NCI-H2196 (cell line): ENCODE results near the gene PPP1R27.
A peak's percentile ranks its signal among the peaks of the same experiment; 100 is the strongest.

Experiments used
- DNase-seq: peaks from one replicate; lab custom pipeline; 2025; ENCODE audit not compliant: unreplicated experiment; lab: John Stamatoyannopoulos, UW

Gene PPP1R27

DNA sequence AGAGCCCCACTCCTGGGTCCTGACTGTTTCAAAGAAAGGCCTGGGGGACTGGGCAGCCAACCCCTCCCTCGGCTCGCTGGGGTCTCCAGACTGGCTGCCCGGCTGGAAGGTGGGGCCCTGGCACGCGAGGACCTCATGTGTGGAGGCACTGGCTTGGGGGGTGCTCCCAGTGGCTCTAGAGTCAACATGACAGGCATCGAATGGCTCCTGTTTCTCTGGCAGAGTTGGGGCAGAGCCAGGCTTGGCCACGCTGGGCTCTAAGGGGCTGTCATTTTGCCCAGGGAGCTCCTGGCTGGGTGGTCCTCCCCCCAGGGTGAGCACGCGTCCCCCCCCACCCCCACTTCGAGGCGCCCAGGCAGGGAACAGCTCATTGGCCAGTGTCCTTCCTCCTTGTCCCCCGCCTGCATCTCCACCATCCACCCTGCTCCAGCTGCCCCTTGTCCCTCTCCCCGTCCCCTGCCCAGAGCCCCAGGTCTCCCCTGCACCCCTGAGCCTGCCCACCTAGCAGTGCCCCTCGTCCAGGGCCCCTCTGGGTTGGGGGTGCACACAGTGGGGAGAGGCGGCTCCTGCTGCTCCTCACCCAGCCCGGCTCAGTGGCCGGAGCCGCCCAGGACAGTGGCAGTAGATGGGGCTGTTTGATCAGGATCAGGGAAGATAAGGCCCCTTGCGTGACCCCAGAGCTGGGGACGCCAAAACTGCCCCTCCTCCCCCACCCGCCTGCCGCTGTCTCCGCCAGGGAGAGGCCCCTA lies 28.2 kb downstream of the PPP1R27 start:
- DNase-seq: no peak

DNA sequence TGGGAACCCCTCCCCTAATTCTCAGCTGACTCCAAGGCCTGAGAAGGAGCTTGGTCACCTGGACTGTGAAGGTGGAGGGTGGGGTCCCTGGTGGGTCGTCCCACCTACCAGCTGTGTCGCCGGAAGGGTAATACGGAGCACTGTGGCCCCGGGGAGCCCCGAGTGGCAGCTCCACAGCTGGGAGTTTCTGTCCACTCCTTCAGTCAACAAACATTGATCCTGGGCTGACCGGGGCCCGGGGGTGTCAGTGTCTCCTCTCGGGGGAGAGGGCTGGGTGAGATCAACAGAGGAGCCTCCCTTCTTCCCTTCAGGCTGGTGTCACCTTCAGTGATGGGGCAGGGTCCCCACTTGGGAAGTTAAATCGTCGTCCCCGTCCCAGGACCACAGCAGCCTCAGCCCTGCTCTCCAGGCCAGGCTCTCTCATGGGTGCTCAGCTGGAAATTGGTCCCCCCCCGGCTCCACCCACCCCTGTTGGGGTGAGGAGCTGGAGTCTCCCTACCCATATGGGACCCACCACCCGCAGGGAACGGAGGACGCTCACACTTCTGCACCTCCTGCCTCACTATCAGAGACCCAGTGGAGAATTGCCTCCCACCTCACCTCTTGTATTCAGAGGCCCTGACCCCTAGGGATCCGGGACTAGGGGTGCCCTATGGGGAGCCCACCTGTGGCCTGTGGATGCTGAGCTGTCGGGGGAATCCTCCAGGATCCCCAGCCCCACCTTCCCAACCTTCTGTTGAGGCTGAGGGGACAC lies 29.0 kb downstream of the PPP1R27 start:
- no peak for DNase-seq

DNA sequence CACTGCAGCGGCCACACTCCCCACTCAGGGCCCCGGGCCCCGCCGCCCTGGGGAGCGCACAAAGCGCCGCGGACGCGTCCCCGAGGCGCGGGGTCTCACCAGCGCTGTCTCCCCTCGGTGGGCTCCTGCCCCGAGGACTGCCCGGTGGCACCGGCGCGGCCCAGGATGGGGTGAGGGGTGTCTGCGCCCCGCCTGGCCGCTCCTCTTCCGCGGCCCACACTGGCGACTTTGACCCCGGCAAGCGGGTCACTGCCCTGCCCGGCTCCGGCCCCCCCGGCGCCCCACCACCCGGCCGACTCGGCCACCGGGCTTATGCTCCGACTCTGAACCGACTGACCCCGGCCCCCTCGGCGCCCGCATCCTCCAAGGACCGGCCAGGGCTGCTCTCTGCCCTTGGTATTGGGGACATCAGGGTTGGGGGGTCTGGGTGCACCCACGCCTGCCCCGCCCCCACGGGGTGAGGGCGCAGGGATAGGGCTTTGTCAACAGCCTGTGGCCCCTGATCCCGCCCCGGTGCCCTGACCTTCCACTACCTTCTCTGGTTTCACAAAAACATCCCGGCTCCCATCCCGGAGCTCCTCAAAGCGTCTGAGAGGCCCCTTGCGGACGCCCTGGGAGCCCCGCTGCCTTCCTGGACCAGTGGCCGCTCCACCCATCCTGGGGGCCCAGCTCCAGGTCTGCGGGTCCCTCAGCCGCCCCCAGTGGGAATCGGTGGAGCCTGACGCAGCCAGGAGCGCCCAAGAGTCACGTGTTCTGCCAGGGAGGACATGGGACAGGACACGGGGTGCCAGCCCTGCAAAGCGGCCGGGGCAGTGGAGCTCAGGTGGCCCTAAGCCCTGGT lies 30.1 kb downstream of the PPP1R27 start:
- DNase-seq: no peak

DNA sequence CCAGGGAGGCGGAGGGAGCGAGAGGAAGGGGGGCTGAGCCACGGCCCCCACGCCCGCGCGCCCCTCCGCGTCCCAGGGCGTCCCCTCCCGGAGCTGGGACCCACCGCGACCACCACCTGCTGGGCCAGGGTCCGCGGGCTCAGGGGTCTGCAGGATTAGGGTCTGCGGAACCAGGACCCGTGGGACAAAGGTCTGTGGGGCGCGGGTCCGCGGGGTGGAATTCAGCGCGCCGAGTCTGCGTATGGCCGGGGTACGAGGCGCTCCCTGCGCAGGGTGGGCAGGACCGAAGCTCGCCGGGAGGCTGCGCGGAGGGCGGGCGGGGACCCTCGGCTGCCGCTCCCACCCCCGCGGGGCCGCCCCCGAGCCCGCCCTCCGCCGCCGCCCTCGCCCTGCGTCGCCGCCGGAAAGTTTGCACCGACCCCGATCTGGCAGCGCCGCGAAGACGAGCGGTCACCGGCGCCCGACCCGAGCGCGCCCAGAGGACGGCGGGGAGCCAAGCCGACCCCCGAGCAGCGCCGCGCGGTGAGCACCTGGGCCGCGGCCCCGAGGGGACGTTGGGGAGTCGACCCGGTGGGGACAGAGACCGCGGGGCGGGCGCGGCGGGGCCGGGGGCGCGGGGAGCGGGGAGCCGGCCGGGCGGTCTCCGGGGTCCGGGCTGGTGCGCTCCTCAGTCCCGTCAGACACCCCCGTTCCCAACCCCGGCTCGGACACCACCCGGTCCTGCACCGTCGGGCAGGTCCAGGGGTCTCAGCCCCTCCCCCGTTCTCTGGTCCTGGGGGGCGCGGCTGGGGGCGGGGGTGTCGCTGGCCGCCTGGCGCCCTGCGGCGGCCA lies 30.9 kb downstream of the PPP1R27 start, which contains the start of gene GCGR:
GCGR (plus strand) TSS at position 423 of the 831 bp plus-strand sequence. CDS start 4,869 bp downstream, outside the sequence.
- DNase-seq: no peak

DNA sequence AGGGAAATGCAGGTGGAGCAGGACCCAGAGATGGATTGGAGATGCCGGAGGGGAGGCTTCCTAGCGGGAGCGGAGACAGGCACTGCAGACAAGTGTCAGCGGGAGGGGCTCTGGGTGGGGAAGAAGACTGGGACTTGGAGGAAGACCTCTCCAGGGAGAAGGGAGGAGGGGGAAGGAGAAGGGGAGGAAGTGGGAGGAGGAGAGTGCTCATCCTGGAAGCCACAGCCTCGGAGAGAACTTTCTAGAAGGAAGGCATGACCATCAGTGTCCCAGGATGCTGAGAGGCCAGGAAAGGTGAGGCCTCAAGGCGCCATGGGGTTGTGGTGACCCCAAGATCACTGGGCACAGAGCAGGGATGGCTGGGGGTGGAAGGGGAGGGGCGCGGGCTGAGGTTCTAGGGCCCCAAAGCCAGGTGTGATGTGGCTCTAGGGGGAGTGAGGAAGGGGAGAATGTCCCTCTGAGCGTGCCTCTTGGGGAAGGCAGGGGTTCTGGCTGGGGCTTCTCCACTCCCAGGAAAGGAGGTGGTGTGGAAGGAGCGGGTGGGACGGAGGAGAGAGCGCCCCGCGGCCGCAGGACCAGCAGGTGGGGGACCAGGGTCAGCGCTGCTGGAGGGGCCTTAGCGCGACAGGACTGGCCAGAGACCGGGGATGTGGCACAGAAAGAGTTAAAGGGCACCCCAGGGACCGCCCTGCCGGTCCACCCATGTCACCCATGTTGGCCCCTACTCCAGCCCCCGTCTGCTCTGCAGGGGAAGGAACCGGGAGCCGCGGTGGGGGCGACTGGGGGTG lies 31.8 kb downstream of the PPP1R27 start:
- DNase-seq: no peak

DNA sequence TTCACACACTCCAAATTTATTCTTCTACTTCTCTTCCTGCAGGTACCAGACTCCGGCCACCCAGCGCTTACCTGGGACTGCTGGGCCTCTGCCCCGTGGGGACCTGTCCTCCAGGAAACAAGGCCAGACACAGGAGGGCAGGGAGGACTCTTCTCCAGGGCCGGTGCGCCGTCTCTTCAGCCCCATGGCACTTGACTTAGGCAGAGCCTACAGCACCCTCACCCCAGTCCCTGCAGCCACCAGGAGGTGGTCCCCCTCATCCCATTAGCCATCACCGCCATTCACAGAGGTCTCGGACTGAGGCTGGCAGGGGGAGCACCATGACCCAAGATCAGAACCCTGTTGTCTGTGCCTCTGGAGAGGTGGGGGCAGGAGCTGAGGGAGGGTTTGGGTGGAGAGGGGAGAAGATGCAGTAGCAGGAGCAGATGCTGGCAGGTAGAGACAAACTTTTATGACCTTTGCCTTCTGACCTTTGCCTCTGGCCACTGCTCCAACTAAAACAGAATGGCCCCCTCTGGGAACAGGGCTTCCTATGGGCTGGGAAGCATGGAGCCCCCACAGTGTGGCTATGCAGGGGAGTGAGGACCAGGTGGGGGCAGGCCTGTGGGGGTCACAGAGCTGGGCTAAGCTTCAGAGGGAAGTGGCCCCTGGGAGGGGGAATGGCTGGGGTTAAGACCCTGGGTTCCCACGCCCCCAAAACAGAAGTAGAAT lies 32.6 kb downstream of the PPP1R27 start:
- no peak for DNase-seq

DNA sequence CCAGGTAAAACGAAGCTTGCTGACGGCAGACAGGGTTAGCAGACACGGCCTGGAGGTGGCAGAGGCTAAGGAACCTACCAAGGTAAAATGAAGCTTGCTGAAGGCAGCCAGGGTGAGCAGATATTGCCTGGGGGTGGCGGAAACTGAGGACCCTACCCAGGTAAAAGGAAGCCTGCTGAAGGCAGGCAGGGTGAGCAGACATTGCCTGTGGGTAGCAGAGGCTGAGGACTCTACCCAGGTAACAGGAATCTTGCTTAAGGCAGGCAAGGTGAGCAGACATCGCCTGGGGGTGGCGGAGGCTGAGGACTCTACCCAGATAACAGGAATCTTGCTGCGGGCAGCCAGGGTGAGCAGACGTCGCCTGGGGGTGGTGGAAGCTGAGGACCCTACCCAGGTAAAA lies 33.5 kb downstream of the PPP1R27 start:
- DNase-seq: no peak

DNA sequence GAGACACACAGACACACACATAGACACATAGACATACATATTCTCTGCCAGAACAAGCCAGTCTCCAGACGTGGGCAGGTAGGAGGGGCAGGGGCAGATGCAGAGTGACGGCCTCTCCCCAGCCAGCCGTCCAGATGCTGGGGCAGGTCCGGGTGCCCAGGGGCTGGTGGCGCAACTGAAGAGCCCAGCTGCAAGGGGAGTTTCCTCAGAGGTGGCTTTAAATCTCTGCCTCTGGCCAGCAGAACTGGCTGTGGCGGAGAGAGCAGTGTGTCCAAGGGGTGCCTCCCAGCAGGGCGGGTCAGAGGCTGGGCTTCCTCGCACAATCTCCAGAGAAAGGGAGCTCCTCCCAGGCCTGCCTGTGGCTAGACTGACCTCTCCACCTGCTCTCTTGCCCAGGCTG lies 40.3 kb downstream of the PPP1R27 start:
- DNase-seq: peak; percentile 88

DNA sequence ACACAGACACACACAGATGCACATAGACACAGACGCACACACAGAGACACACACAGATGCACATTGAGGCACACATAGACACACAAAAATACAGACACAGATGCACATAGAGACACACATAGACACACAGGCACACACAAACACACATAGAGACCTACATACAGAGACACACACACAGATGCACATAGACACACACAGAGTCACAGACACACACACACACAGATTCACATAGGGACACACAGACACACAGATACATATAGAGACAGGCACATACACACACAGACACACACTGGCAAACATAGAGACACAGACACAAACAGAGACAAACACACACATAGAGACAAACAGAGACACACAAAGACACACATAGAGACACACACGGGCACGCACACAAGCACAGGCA lies 40.8 kb downstream of the PPP1R27 start:
- no peak for DNase-seq

DNA sequence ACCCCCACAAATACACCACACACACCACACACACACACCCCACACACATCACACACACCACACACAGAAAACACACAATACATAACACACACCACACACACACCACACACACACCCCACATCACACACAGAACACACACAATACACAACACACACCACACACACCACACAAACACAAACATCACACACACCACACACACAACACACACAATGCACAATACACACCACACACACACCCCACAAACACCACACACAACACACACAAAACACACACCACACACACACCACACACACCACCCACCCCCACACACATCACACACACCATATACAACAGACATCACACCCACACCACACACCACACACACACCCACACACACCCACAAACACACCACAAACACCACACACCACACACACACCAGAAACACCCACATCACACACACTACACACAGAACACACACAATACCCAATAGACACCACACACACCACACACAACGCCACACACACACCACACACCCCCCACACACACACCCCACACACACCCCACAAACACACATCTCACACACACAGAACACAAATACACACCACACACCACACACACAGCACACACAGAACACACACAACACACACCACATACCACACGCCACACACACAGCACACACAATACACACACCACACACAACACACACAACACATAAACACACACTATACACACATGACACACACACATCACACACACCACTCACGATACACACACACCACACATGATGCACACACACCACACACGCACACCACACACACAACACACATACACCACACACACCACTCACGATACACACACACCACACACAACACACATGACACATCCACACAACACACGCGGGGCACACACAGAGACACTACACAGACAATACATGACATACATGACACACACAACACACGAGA lies 41.9 kb downstream of the PPP1R27 start:
- DNase-seq: no peak
